ENCODE results near the gene UBE4A. TPM values are rescaled to one million over a fixed set of nuclear protein-coding genes. Genes with fewer than 3 reads are reported as not detected.

Gene UBE4A
- total RNA-seq, 1 experiment from 2014 or later, result 57.9 TPM

GRCh38 chr11:118325283-118325682, 34.1 kb upstream of the UBE4A start:
- ATAC-seq (no peak), DNase-seq (ENCODE audit: low read depth, low spot score) (no peak)
- in situ Hi-C loops (cut with HindIII; ENCODE audit: low pct_unique_long_range_greater_than_20kb, low sequenced_read_pairs), result no loop called here
- POLR2A ChIA-PET, result no interaction called here
- H3K4me3 ChIP-seq (ENCODE audit: low read depth in 2 of 2, low read length in 2 of 2), result no peak overlapping the region
- H3K27ac ChIP-seq (ENCODE audit: low read length), result no peak overlapping the region
- no peaks in the 10 kb centered on the region for H3K4me1 ChIP-seq (ENCODE audit: control insufficient read depth, insufficient read depth, low read length)
- intact Hi-C loops (cut with micrococcal nuclease; ENCODE audit: unreplicated experiment), result no loop called here
- CTCF ChIA-PET, result no interaction called here
- no peaks in the 10 kb centered on the region for H3K36me3 ChIP-seq (ENCODE audit: control insufficient read depth, insufficient read depth, low read length)
- BruUV-seq (replicated peaks), result no TSS peak
- TF ChIP-seq, protein P1, sequence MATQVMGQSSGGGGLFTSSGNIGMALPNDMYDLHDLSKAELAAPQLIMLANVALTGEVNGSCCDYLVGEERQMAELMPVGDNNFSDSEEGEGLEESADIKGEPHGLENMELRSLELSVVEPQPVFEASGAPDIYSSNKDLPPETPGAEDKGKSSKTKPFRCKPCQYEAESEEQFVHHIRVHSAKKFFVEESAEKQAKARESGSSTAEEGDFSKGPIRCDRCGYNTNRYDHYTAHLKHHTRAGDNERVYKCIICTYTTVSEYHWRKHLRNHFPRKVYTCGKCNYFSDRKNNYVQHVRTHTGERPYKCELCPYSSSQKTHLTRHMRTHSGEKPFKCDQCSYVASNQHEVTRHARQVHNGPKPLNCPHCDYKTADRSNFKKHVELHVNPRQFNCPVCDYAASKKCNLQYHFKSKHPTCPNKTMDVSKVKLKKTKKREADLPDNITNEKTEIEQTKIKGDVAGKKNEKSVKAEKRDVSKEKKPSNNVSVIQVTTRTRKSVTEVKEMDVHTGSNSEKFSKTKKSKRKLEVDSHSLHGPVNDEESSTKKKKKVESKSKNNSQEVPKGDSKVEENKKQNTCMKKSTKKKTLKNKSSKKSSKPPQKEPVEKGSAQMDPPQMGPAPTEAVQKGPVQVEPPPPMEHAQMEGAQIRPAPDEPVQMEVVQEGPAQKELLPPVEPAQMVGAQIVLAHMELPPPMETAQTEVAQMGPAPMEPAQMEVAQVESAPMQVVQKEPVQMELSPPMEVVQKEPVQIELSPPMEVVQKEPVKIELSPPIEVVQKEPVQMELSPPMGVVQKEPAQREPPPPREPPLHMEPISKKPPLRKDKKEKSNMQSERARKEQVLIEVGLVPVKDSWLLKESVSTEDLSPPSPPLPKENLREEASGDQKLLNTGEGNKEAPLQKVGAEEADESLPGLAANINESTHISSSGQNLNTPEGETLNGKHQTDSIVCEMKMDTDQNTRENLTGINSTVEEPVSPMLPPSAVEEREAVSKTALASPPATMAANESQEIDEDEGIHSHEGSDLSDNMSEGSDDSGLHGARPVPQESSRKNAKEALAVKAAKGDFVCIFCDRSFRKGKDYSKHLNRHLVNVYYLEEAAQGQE (IDR thresholded peaks at IDR 0.05; ENCODE audit: insufficient read depth in 1 of 2, low read depth in 2 of 2, low read length in 1 of 2), result no peak
- TF ChIP-seq, protein P2, sequence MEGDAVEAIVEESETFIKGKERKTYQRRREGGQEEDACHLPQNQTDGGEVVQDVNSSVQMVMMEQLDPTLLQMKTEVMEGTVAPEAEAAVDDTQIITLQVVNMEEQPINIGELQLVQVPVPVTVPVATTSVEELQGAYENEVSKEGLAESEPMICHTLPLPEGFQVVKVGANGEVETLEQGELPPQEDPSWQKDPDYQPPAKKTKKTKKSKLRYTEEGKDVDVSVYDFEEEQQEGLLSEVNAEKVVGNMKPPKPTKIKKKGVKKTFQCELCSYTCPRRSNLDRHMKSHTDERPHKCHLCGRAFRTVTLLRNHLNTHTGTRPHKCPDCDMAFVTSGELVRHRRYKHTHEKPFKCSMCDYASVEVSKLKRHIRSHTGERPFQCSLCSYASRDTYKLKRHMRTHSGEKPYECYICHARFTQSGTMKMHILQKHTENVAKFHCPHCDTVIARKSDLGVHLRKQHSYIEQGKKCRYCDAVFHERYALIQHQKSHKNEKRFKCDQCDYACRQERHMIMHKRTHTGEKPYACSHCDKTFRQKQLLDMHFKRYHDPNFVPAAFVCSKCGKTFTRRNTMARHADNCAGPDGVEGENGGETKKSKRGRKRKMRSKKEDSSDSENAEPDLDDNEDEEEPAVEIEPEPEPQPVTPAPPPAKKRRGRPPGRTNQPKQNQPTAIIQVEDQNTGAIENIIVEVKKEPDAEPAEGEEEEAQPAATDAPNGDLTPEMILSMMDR (IDR thresholded peaks at IDR 0.05), result no peak
- TF ChIP-seq POLR2AphosphoS5 (IDR thresholded peaks at IDR 0.05; ENCODE audit: low read depth, low read length) (no peak), SIN3A (IDR thresholded peaks at IDR 0.05; ENCODE audit: borderline replicate concordance, insufficient read depth, low read depth, low read length) (no peak), TCF7L2 (IDR thresholded peaks at IDR 0.05; ENCODE audit: low read depth, low read length) (no peak)
- no peaks in the 10 kb centered on the region for H3K27me3 ChIP-seq (ENCODE audit: control insufficient read depth, insufficient read depth, low read length)
- no peaks in the 10 kb centered on the region for H3K9me3 ChIP-seq (ENCODE audit: control insufficient read depth, insufficient read depth, low read depth, low read length)

DNA sequence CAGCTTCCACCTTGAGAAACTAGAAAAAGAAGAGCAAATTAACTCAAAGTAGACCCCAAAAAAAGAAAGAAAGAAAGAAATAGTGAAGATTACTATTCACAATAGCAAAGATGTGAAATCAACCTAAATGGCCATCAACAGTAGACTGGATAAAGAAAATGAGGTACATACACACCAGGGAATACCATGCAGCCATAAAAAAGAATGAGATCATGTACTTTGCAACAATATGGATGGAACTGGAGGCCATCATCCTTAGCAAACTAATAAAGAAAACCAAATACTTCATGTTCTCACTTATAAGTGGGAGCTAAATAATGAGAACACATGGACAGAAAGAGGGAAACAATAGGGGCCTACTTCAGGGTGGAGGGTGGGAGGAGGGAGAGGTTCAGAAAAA, 30.7 kb upstream of the UBE4A start:
- Histone ChIP-seq H3K27ac (ENCODE audit: low read length) (no peak overlapping the region), H3K4me1 (ENCODE audit: control insufficient read depth, insufficient read depth, low read length) (no peaks in the 10 kb centered on the region), H3K27me3 (ENCODE audit: control insufficient read depth, insufficient read depth, low read length) (no peaks in the 10 kb centered on the region), H3K9me3 (ENCODE audit: control insufficient read depth, insufficient read depth, low read depth, low read length) (no peaks in the 10 kb centered on the region), H3K4me3 (ENCODE audit: low read depth in 2 of 2, low read length in 2 of 2) (no peak overlapping the region), H3K36me3 (ENCODE audit: control insufficient read depth, insufficient read depth, low read length) (no peaks in the 10 kb centered on the region)
- ChIA-PET POLR2A (interaction anchor here (1.3 kb wide), 1 partner anchor 26 kb away, joined by 4 read pairs; no protein-coding TSS in a partner anchor), CTCF (no interaction called here)
- in situ Hi-C loops (cut with HindIII; ENCODE audit: low pct_unique_long_range_greater_than_20kb, low sequenced_read_pairs) (no loop called here), intact Hi-C loops (cut with micrococcal nuclease; ENCODE audit: unreplicated experiment) (no loop called here)
- ATAC-seq, result no peak
- TF ChIP-seq TCF7L2 (IDR thresholded peaks at IDR 0.05; ENCODE audit: low read depth, low read length), result no peak
- TF ChIP-seq, protein P1 (IDR thresholded peaks at IDR 0.05; ENCODE audit: insufficient read depth in 1 of 2, low read depth in 2 of 2, low read length in 1 of 2), result no peak
- no peak for TF ChIP-seq POLR2AphosphoS5 (IDR thresholded peaks at IDR 0.05; ENCODE audit: low read depth, low read length)
- TF ChIP-seq, protein P2 (IDR thresholded peaks at IDR 0.05), result no peak
- TF ChIP-seq SIN3A (IDR thresholded peaks at IDR 0.05; ENCODE audit: borderline replicate concordance, insufficient read depth, low read depth, low read length), result no peak
- BruUV-seq (replicated peaks), result no TSS peak
- no peak for DNase-seq (ENCODE audit: low read depth, low spot score)

Data from Panc1 (cell line).